ENCODE data around the gene PSME2. TPM values are rescaled to one million over a fixed set of nuclear protein-coding genes. Genes with fewer than 3 reads are reported as not detected.

The PSME2 gene
- total RNA-seq, 8 experiments from 2014 or later: 77.2 to 504 (median 129) TPM

GRCh38 chr14:24176599-24176998, 30.2 kb upstream of the PSME2 start:
- in situ Hi-C loops (cut with MboI; ENCODE audit: low pct_unique_long_range_greater_than_20kb in 2 of 9, low sequenced_read_pairs in 9 of 9, unreplicated experiment in 9 of 9): no loop called here
- no peak for ATAC-seq (replicated peaks in 6 of 8)
- no peak overlapping the region for H3K4me3 ChIP-seq
- peaks cover 19 to 23% of the 10 kb centered on the region in 2 donors for H3K4me1 ChIP-seq (replicated peaks in 1 of 2)
- 77 to 100% (median 100%) methylated on average over 2 to 4 of the region's 5 CpGs; no CpG with 5 or more reads in 4 of the 10 experiments for WGBS, 10 experiments
- no peak overlapping the region for H3K27ac ChIP-seq

- ATAC-seq (replicated peaks in 6 of 8): peak in 1 of 8 experiments; percentile 5
- 42 to 80% (median 61%) methylated on average over 1 to 8 of the region's 20 CpGs; no CpG with 5 or more reads in 7 of the 10 experiments for WGBS, 10 experiments
- in situ Hi-C loops (cut with MboI; ENCODE audit: low pct_unique_long_range_greater_than_20kb in 2 of 9, low sequenced_read_pairs in 9 of 9, unreplicated experiment in 9 of 9): no loop called here
Measured at GRCh38 chr14:24172871-24173281, 26.5 kb upstream of the PSME2 start.

GRCh38 chr14:24172261-24172860, 26.0 kb upstream of the PSME2 start:
- Histone ChIP-seq H3K4me3 (peak overlapping the region; percentile 35 to 72 (median 49)), H3K4me1 (replicated peaks in 1 of 2) (no peaks in the 10 kb centered on the region), H3K27ac (peak overlapping the region in 1 of 2 donors; percentile 5)
- WGBS, 10 experiments: 0 to 84% methylated on average over 5 to 9 of the region's 30 CpGs; no CpG with 5 or more reads in 8 of the 10 experiments
- no peak for ATAC-seq (replicated peaks in 6 of 8)
- in situ Hi-C loops (cut with MboI; ENCODE audit: low pct_unique_long_range_greater_than_20kb in 2 of 9, low sequenced_read_pairs in 9 of 9, unreplicated experiment in 9 of 9): no loop called here

More at GRCh38 chr14:24172871-24173281, 26.5 kb upstream of the PSME2 start:
- H3K4me1 ChIP-seq (replicated peaks in 1 of 2): no peaks in the 10 kb centered on the region
- no peak overlapping the region for H3K27ac ChIP-seq
- peak overlapping the region in 4 of 5 donors; percentile 42 to 72 (median 58) for H3K4me3 ChIP-seq

GRCh38 chr14:24171422-24172260, 25.2 kb upstream of the PSME2 start, which contains the start of gene REC8:
Gene REC8, plus strand, starts transcription at chr14:24172080. Its CDS starts 473 bp downstream, at chr14:24172553.
- no peaks in the 10 kb centered on the region for H3K4me1 ChIP-seq (replicated peaks in 1 of 2)
- in situ Hi-C loops (cut with MboI; ENCODE audit: low pct_unique_long_range_greater_than_20kb in 2 of 9, low sequenced_read_pairs in 9 of 9, unreplicated experiment in 9 of 9): no loop called here
- peak within 1 kb of the TSS; percentile 35 to 72 (median 49) for H3K4me3 ChIP-seq
- peak in 7 of 8 experiments; percentile 8 to 96 (median 94) for ATAC-seq (replicated peaks in 6 of 8)
- H3K27ac ChIP-seq: peak within 1 kb of the TSS in 1 of 2 donors; percentile 38
- 13 to 71% (median 43%) methylated on average over 3 to 17 of the region's 63 CpGs; no CpG with 5 or more reads in 3 of the 10 experiments for WGBS, 10 experiments

- in situ Hi-C loops (cut with MboI; ENCODE audit: low pct_unique_long_range_greater_than_20kb in 2 of 9, low sequenced_read_pairs in 9 of 9, unreplicated experiment in 9 of 9): no loop called here
- 80 to 100% (median 97%) methylated on average over 1 to 3 of the region's 3 CpGs; no CpG with 5 or more reads in 2 of the 10 experiments for WGBS, 10 experiments
- ATAC-seq (replicated peaks in 6 of 8): no peak
- Histone ChIP-seq H3K4me3 (no peak overlapping the region), H3K27ac (no peak overlapping the region), H3K4me1 (replicated peaks in 1 of 2) (no peaks in the 10 kb centered on the region)
Measured at GRCh38 chr14:24167469-24168114, 21.2 kb upstream of the PSME2 start.

DNA sequence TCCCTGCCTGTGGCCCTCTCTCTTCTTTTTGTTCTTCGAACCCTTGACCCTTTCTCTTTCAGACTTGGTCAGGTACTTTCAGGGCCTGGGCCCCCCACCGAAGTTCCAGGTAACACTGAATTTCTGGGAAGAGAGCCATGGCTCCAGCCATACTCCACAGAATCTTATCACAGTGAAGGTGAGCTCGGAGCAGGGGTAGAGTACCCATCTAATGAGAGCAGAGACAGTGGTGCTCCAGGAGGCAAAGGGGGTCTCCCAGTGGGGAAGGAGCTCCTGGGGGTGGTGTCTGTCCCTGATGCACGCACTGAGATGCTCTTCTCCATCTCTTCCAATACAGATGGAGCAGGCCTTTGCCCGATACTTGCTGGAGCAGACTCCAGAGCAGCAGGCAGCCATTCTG, 19.4 kb upstream of the PSME2 start:
- no peak for ATAC-seq (replicated peaks in 6 of 8)
- Histone ChIP-seq H3K4me3 (no peak overlapping the region), H3K27ac (no peak overlapping the region), H3K4me1 (replicated peaks in 1 of 2) (peaks cover 7 to 11% of the 10 kb centered on the region in 2 donors)
- in situ Hi-C loops (cut with MboI; ENCODE audit: low pct_unique_long_range_greater_than_20kb in 2 of 9, low sequenced_read_pairs in 9 of 9, unreplicated experiment in 9 of 9): no loop called here
- 60 to 100% (median 96%) methylated on average over 1 to 3 of the region's 5 CpGs; no CpG with 5 or more reads in 2 of the 10 experiments for WGBS, 10 experiments

DNA sequence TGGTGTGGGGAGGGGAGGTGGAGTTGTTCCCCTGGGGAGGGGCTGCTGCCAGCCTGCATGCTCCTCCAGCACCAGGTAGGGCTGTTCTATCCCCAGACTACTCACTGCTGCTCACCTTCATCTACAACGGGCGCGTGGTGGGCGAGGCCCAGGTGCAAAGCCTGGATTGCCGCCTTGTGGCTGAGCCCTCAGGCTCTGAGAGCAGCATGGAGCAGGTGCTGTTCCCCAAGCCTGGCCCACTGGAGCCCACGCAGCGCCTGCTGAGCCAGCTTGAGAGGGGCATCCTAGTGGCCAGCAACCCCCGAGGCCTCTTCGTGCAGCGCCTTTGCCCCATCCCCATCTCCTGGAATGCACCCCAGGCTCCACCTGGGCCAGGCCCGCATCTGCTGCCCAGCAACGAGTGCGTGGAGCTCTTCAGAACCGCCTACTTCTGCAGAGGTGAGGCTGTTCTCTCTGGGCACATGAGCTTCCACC, 18.1 kb upstream of the PSME2 start:
- in situ Hi-C loops (cut with MboI; ENCODE audit: low pct_unique_long_range_greater_than_20kb in 2 of 9, low sequenced_read_pairs in 9 of 9, unreplicated experiment in 9 of 9): no loop called here
- Histone ChIP-seq H3K27ac (no peak overlapping the region), H3K4me1 (replicated peaks in 1 of 2) (peaks cover 9 to 13% of the 10 kb centered on the region in 2 donors), H3K4me3 (no peak overlapping the region)
- 84 to 100% (median 98%) methylated on average over 3 to 7 of the region's 14 CpGs; no CpG with 5 or more reads in 7 of the 10 experiments for WGBS, 10 experiments
- no peak for ATAC-seq (replicated peaks in 6 of 8)

DNA sequence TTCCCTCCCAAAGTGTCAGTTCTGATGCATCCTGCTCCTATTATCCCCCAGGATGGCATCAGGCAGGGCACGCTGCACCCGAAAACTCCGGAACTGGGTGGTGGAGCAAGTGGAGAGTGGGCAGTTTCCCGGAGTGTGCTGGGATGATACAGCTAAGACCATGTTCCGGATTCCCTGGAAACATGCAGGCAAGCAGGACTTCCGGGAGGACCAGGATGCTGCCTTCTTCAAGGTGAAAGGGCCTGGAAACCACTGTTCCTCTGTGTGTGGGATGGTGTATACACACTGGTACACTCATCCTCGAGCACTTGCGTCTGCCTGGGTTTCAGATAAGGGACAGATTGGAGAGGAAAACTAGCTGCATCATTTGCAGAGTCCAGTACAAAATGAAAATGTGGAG, 15.7 kb upstream of the PSME2 start:
- WGBS, 10 experiments: 0 to 83% (median 80%) methylated on average over 1 to 2 of the region's 8 CpGs; no CpG with 5 or more reads in 5 of the 10 experiments
- in situ Hi-C loops (cut with MboI; ENCODE audit: low pct_unique_long_range_greater_than_20kb in 2 of 9, low sequenced_read_pairs in 9 of 9, unreplicated experiment in 9 of 9): no loop called here
- ATAC-seq (replicated peaks in 6 of 8): no peak
- Histone ChIP-seq H3K4me3 (no peak overlapping the region), H3K27ac (no peak overlapping the region), H3K4me1 (replicated peaks in 1 of 2) (peaks cover 9 to 13% of the 10 kb centered on the region in 2 donors)

DNA sequence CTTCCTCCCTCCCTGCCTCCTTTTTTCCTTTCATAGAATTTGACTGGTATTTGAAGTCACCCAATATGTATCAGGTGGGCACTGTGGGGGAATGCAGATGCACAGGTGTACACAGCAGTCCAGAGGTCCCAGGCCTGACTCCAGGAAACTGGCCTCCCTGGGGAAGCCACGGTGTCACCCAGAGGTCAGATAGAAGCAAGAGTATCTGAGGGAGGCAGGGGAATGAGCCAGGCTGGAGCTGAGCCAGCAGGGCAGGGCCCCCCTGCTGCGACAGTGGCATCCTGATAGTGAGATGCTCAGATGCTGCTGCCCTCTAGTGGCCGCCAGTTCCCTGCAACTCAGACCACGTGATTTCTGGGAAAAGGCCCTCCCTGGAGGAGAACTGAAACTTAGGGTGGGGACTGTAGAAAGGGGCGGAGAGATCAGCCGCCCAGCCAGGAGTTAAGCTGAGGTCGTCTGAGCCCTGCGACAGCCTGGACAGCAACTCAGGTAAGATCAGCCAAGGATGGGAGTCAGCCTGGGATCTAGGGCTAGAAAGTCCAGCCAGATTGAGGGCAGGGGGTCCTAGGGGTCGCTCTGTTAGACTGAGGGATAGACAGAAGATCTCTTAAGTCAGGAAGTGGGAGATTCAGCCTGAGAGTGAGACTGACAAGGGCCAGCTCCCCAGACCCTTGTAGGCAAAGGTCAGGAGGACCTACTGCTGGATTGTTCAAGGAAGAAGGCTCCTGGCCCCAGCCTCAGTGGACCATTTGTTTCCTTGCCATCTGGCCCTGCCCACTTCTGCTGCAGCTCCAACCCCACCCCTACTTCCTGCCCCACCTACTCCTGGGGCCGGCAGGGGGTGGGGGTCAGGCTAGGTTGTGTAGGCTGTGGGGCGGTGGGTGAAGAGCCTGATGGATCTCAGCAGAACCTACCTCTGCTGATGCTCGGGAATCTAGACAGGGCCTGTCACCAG, 14.7 kb upstream of the PSME2 start, which contains the start of gene IRF9:
Gene IRF9 (plus strand): TSS at position 416 of the 955 bp plus-strand sequence. CDS start 880 bp downstream, outside the sequence.
- Histone ChIP-seq H3K27ac (peak within 1 kb of the TSS; percentile 26 to 34), H3K4me1 (replicated peaks in 1 of 2) (peaks cover 9 to 13% of the 10 kb centered on the region in 2 donors), H3K4me3 (peak within 1 kb of the TSS; percentile 14 to 40 (median 22))
- in situ Hi-C loops (cut with MboI; ENCODE audit: low pct_unique_long_range_greater_than_20kb in 2 of 9, low sequenced_read_pairs in 9 of 9, unreplicated experiment in 9 of 9): no loop called here
- WGBS, 10 experiments: 0 to 8% (median 0%) methylated on average over 1 to 6 of the region's 12 CpGs; no CpG with 5 or more reads in 5 of the 10 experiments
- peak; percentile 81 to 92 (median 90) for ATAC-seq (replicated peaks in 6 of 8)

GRCh38 chr14:24160499-24160849, 14.1 kb upstream of the PSME2 start:
- H3K4me1 ChIP-seq (replicated peaks in 1 of 2): peaks cover 9 to 13% of the 10 kb centered on the region in 2 donors
- no peak overlapping the region for H3K4me3 ChIP-seq
- in situ Hi-C loops (cut with MboI; ENCODE audit: low pct_unique_long_range_greater_than_20kb in 2 of 9, low sequenced_read_pairs in 9 of 9, unreplicated experiment in 9 of 9): no loop called here
- 100% methylated on average over 1 to 3 of the region's 4 CpGs; no CpG with 5 or more reads in 4 of the 10 experiments for WGBS, 10 experiments
- ATAC-seq (replicated peaks in 6 of 8): peak in 1 of 8 experiments; percentile 2
- H3K27ac ChIP-seq: peak overlapping the region; percentile 7 to 34

DNA sequence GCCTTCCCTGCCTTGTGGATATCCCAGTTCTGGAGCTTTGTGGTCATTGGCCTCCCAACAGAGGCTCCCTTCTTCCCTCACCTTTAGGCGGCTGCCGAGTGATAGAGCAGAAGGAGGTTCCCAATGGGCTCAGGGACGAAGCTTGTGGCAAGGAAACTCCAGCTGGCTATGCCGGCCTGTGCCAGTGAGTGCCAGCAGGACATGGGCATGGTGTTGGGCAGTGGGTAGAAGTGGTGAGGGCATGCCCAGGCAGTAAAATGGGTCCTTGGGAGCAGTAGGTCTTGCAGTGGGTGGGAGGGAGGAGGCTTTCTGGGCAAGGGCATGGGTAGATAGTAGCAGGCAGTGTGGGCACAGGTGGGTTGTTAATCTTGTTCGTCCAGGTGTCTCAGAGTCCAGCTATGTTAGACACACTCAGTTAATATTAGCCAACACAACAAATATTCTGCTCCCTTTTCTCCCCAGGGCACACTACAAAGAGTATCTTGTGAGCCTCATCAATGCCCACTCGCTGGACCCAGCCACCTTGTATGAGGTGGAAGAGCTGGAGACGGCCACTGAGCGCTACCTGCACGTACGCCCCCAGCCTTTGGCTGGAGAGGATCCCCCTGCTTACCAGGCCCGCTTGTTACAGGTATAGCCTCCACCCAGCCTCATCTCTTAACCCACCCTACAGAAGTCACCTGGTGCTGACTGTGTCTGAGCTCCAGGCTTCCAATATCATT, 13.5 kb upstream of the PSME2 start:
- no peak overlapping the region for H3K27ac ChIP-seq
- ATAC-seq (replicated peaks in 6 of 8): no peak
- in situ Hi-C loops (cut with MboI; ENCODE audit: low pct_unique_long_range_greater_than_20kb in 2 of 9, low sequenced_read_pairs in 9 of 9, unreplicated experiment in 9 of 9): no loop called here
- no peak overlapping the region for H3K4me3 ChIP-seq
- H3K4me1 ChIP-seq (replicated peaks in 1 of 2): peaks cover 9 to 13% of the 10 kb centered on the region in 2 donors
- WGBS, 10 experiments: 67 to 100% (median 83%) methylated on average over 2 to 7 of the region's 11 CpGs; no CpG with 5 or more reads in 4 of the 10 experiments
